Natural killer cell (primary cell): ENCODE data around the gene PHEX. TPM values are rescaled to one million over a fixed set of nuclear protein-coding genes. Genes with fewer than 3 reads are reported as not detected.

Source experiments
- ATAC-seq, 3 donors: fragments of 150-1000 bp in 2 of 3; fragments of 200-7000 bp in 1 of 3; cut with Tn5 transposase; 1 replicate in 1 of 3; 2 replicates in 2 of 3; pipeline ENCODE4 v1.10.0; 2021; ENCODE audit warnings: mild to moderate bottlenecking in 2 of 3, moderate library complexity in 2 of 3
- DNase-seq, 2 donors: peaks; one replicate each; pipeline versions ENCODE4 v3.0.0 to v3.0.0-alpha.2; 2013 to 2021; ENCODE audit warnings: mixed read lengths in 1 of 2
- H3K27ac ChIP-seq: one replicate; pipeline ENCODE4 v1.5.1; 2013; ENCODE audit warnings: mild to moderate bottlenecking, low read length
- H3K27me3 ChIP-seq: one replicate; pipeline ENCODE4 v1.6.1; 2013; ENCODE audit warnings: low read length; ENCODE audit not compliant: control insufficient read depth, insufficient read depth
- H3K36me3 ChIP-seq: one replicate; pipeline ENCODE4 v1.6.1; 2013; ENCODE audit warnings: low read length; ENCODE audit not compliant: control insufficient read depth, insufficient read depth
- H3K4me1 ChIP-seq: one replicate; pipeline ENCODE4 v1.6.1; 2013; ENCODE audit warnings: low read length; ENCODE audit not compliant: control insufficient read depth, insufficient read depth
- H3K4me3 ChIP-seq: one replicate; pipeline ENCODE4 v1.5.1; 2013; ENCODE audit warnings: low read length
- H3K9me3 ChIP-seq: one replicate; pipeline ENCODE4 v1.6.1; 2013; ENCODE audit warnings: low read length; ENCODE audit not compliant: control insufficient read depth, insufficient read depth
- H3K27ac Mint-ChIP-seq, 2 donors: one replicate each; pipeline ENCODE4 v1.8.0; 2022; ENCODE audit warnings: mild to moderate bottlenecking in 2 of 2, mixed read lengths in 2 of 2, moderate library complexity in 1 of 2
- H3K27me3 Mint-ChIP-seq, 2 donors: one replicate each; pipeline ENCODE4 v1.8.0; 2022; ENCODE audit warnings: low read depth in 2 of 2, mixed read lengths in 2 of 2
- H3K36me3 Mint-ChIP-seq: one replicate; pipeline ENCODE4 v1.8.0; 2022; ENCODE audit warnings: mixed read lengths
- H3K4me1 Mint-ChIP-seq, 2 donors: one replicate each; pipeline ENCODE4 v1.8.0; 2022; ENCODE audit warnings: mixed read lengths in 2 of 2
- H3K4me3 Mint-ChIP-seq: one replicate; pipeline ENCODE4 v1.8.0; 2022; ENCODE audit warnings: mild to moderate bottlenecking, moderate library complexity, mixed read lengths
- H3K9me3 Mint-ChIP-seq, 2 donors: one replicate each; pipeline ENCODE4 v1.8.0; 2022; ENCODE audit warnings: mixed read lengths in 2 of 2
- WGBS: methylation state at CpG from one replicate; pipeline ENCODE4 v1.1.7; 2013; ENCODE audit warnings: missing lambda C conversion rate; ENCODE audit not compliant: insufficient coverage; 5-methylcytosine and 5-hydroxymethylcytosine counted together
- intact Hi-C: fragments of 100-400 bp; cut with micrococcal nuclease; formaldehyde crosslinking; loops from one replicate; pipeline ENCODE4 v1.14.2; 2022
- total RNA-seq, 4 donors: library from RNA; stranded (reverse); fragments of 120-200 nt in 1 of 4; gene quantifications; one replicate each; pipeline versions ENCODE4 v1.2.3 to v1.2.4, GENCODE V29; 2013 to 2022
- TF ChIP-seq, protein P1 (sequence below): fragments of 200-600 bp; IDR thresholded peaks from one replicate; pipeline ENCODE4 v1.8.0; 2022; ENCODE audit warnings: antibody characterized with exemption

The PHEX gene
- total RNA-seq, 3 donors from 2014 or later (not counting 1 experiment from before 2014, with no cell fraction given), result 0.10 to 0.54 (median 0.25) TPM

DNA sequence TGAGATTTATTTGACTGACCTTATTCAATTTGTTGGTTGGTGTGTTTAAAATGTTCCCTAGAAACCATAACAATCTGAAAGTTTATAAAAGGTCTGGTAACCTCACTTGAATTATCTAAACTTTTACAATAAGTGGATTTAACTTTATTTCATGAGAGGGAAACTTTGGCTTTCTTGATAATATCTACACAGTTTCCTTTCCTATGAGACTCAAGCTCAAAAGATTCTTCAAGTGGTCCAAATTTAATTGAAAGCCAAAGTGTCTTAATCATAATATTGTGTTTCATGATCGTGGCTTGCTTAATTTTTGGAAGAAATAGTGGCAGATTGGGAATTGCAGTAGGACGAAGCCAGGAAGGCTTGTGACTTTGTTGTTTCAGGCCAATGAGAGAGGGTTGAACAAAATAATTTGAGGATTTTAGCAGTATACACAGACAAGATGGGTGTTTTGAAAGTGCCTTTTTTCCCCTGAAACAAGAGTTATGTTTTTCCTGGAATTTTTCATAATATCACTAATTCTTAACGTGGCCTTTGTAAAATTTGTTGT is 55.0 kb downstream of the PHEX start:
- ATAC-seq (no peak), DNase-seq (no peak)
- Mint-ChIP-seq H3K36me3 (no peaks in the 10 kb centered on the region), H3K4me3 (no peak overlapping the region), H3K27ac (no peak overlapping the region), H3K4me1 (no peaks in the 10 kb centered on the region), H3K27me3 (peaks cover 0 to 25% of the 10 kb centered on the region in 2 donors), H3K9me3 (no peaks in the 10 kb centered on the region)
- Histone ChIP-seq H3K9me3 (no peaks in the 10 kb centered on the region), H3K27me3 (no peaks in the 10 kb centered on the region), H3K27ac (no peak overlapping the region), H3K4me1 (no peaks in the 10 kb centered on the region), H3K4me3 (no peak overlapping the region), H3K36me3 (no peaks in the 10 kb centered on the region)
- TF ChIP-seq, protein P1, sequence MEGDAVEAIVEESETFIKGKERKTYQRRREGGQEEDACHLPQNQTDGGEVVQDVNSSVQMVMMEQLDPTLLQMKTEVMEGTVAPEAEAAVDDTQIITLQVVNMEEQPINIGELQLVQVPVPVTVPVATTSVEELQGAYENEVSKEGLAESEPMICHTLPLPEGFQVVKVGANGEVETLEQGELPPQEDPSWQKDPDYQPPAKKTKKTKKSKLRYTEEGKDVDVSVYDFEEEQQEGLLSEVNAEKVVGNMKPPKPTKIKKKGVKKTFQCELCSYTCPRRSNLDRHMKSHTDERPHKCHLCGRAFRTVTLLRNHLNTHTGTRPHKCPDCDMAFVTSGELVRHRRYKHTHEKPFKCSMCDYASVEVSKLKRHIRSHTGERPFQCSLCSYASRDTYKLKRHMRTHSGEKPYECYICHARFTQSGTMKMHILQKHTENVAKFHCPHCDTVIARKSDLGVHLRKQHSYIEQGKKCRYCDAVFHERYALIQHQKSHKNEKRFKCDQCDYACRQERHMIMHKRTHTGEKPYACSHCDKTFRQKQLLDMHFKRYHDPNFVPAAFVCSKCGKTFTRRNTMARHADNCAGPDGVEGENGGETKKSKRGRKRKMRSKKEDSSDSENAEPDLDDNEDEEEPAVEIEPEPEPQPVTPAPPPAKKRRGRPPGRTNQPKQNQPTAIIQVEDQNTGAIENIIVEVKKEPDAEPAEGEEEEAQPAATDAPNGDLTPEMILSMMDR, result no peak
- intact Hi-C loops, result no loop called here
- 95% methylated on average over 2 of the region's 3 CpGs for WGBS

DNA sequence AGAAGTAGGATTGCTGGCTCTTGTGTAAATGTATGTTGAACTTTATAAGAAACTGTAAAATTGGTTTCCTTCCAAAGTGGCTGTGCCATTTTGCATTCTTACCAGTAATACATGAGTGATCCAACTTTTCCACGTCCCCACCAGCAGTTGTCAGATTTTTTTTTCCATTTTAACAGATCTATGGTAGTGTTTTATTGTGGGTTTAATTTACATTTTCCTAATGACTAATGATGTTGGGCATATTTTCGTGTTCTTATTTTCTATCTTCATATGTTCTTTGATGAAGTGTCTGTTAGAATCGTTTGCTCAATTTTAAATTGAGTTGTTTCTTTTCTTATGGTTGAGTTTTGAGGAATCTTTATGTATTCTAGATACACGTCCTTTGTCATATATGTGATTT is 56.2 kb downstream of the PHEX start:
- Mint-ChIP-seq H3K27ac (no peak overlapping the region), H3K9me3 (no peaks in the 10 kb centered on the region), H3K4me1 (no peaks in the 10 kb centered on the region), H3K36me3 (no peaks in the 10 kb centered on the region), H3K4me3 (no peak overlapping the region), H3K27me3 (peaks cover 0 to 25% of the 10 kb centered on the region in 2 donors)
- no peak overlapping the region for H3K27ac ChIP-seq
- H3K4me3 ChIP-seq, result no peak overlapping the region
- intact Hi-C loops, result no loop called here
- no peaks in the 10 kb centered on the region for H3K36me3 ChIP-seq
- DNase-seq, result no peak
- TF ChIP-seq, protein P1, result no peak
- H3K9me3 ChIP-seq, result no peaks in the 10 kb centered on the region
- no peaks in the 10 kb centered on the region for H3K4me1 ChIP-seq
- H3K27me3 ChIP-seq, result no peaks in the 10 kb centered on the region
- ATAC-seq, result no peak
- WGBS, result 83% methylated on average over 1 of the region's 4 CpGs

GRCh38 chrX:22090181-22090580 is 58.1 kb downstream of the PHEX start:
- no peaks in the 10 kb centered on the region for H3K4me1 Mint-ChIP-seq
- TF ChIP-seq, protein P1, result no peak
- peaks cover 2 to 29% of the 10 kb centered on the region in 2 donors for H3K27me3 Mint-ChIP-seq
- ATAC-seq (no peak), DNase-seq (no peak)
- no peaks in the 10 kb centered on the region for H3K36me3 Mint-ChIP-seq
- Histone ChIP-seq H3K36me3 (no peaks in the 10 kb centered on the region), H3K4me1 (no peaks in the 10 kb centered on the region), H3K27me3 (no peaks in the 10 kb centered on the region), H3K9me3 (no peaks in the 10 kb centered on the region), H3K4me3 (no peak overlapping the region), H3K27ac (no peak overlapping the region)
- H3K9me3 Mint-ChIP-seq, result no peaks in the 10 kb centered on the region
- intact Hi-C loops, result no loop called here
- no peak overlapping the region for H3K4me3 Mint-ChIP-seq
- 87% methylated on average over 4 of the region's 4 CpGs for WGBS
- no peak overlapping the region for H3K27ac Mint-ChIP-seq

- no peaks in the 10 kb centered on the region for H3K27me3 ChIP-seq
- H3K9me3 Mint-ChIP-seq, result no peaks in the 10 kb centered on the region
- no peak overlapping the region for H3K4me3 ChIP-seq
- H3K36me3 Mint-ChIP-seq, result no peaks in the 10 kb centered on the region
- no peak overlapping the region for H3K27ac ChIP-seq
- no peak overlapping the region for H3K27ac Mint-ChIP-seq
- peaks cover 5 to 21% of the 10 kb centered on the region in 2 donors for H3K27me3 Mint-ChIP-seq
- WGBS, result 48% methylated on average over 3 of the region's 3 CpGs
- no peaks in the 10 kb centered on the region for H3K9me3 ChIP-seq
- TF ChIP-seq, protein P1, result no peak
- DNase-seq (no peak), ATAC-seq (no peak)
- H3K4me1 ChIP-seq, result no peaks in the 10 kb centered on the region
- H3K4me3 Mint-ChIP-seq, result no peak overlapping the region
- intact Hi-C loops, result no loop called here
- H3K36me3 ChIP-seq, result no peaks in the 10 kb centered on the region
- no peaks in the 10 kb centered on the region for H3K4me1 Mint-ChIP-seq
Observed at GRCh38 chrX:22093550-22093949, 61.4 kb downstream of the PHEX start.
